ENCODE measurements around the gene NGEF.

- TF ChIP-seq ZNF768 (tag by site-specific recombination; IDR thresholded peaks at IDR 0.05) (no peak), ZNF362 (tag by site-specific recombination; IDR thresholded peaks at IDR 0.05) (no peak), CTCF (tag by site-specific recombination; IDR thresholded peaks at IDR 0.05) (no peak)
Measured at GRCh38 chr2:233009661-233010060, 3.4 kb downstream of the NGEF start.

Measured in HEK293 (cell line).